ENCODE data around the gene SLC24A1. TPM values are rescaled to one million over a fixed set of nuclear protein-coding genes. Genes with fewer than 3 reads are reported as not detected.

The SLC24A1 gene
- total and polyA plus RNA-seq, 4 experiments from 2014 or later, result 0.35 to 8.2 (median 4.5) TPM

GRCh38 chr15:65603134-65603533 is 18.6 kb upstream of the SLC24A1 start:
- Histone ChIP-seq H3K27me3 (ENCODE audit: insufficient read depth, low read length) (no peaks in the 10 kb centered on the region), H3K4me3 (ENCODE audit: low read length in 2 of 2) (no peak overlapping the region), H3K9me3 (ENCODE audit: control insufficient read depth in 1 of 2, low read length in 2 of 2) (no peaks in the 10 kb centered on the region), H3K36me3 (ENCODE audit: insufficient read depth, low read length) (peaks cover 23% of the 10 kb centered on the region), H3K27ac (ENCODE audit: low read depth, low read length) (no peak overlapping the region), H3K4me1 (ENCODE audit: insufficient read depth, low read length) (no peaks in the 10 kb centered on the region)
- no peak overlapping the region for H3K4me3 Mint-ChIP-seq
- no peak overlapping the region for H3K27ac Mint-ChIP-seq
- H3K36me3 Mint-ChIP-seq, result peaks cover 16 to 38% of the 10 kb centered on the region in 2 donors
- peaks cover 0 to 12% (median 3%) of the 10 kb centered on the region in 4 donors for H3K4me1 Mint-ChIP-seq
- H3K9me3 Mint-ChIP-seq, result no peaks in the 10 kb centered on the region
- intact Hi-C loops (cut with micrococcal nuclease), result no loop called here
- ChIA-PET CTCF (ENCODE audit: partially characterized antibody) (no interaction called here), POLR2A (ENCODE audit: partially characterized antibody) (no interaction called here)
- no peak for DNase-seq
- no peaks in the 10 kb centered on the region for H3K27me3 Mint-ChIP-seq

GRCh38 chr15:65603559-65603958 is 18.2 kb upstream of the SLC24A1 start:
- CTCF ChIA-PET (ENCODE audit: partially characterized antibody), result no interaction called here
- H3K9me3 Mint-ChIP-seq, result no peaks in the 10 kb centered on the region
- H3K4me1 Mint-ChIP-seq, result peaks cover 2 to 12% (median 3%) of the 10 kb centered on the region in 4 donors
- peaks cover 19% of the 10 kb centered on the region for H3K36me3 ChIP-seq (ENCODE audit: insufficient read depth, low read length)
- no peak overlapping the region for H3K27ac ChIP-seq (ENCODE audit: low read depth, low read length)
- intact Hi-C loops (cut with micrococcal nuclease), result no loop called here
- no peak overlapping the region for H3K27ac Mint-ChIP-seq
- H3K27me3 Mint-ChIP-seq, result no peaks in the 10 kb centered on the region
- H3K4me3 Mint-ChIP-seq, result no peak overlapping the region
- POLR2A ChIA-PET (ENCODE audit: partially characterized antibody), result no interaction called here
- no peaks in the 10 kb centered on the region for H3K4me1 ChIP-seq (ENCODE audit: insufficient read depth, low read length)
- DNase-seq, result no peak
- no peaks in the 10 kb centered on the region for H3K9me3 ChIP-seq (ENCODE audit: control insufficient read depth in 1 of 2, low read length in 2 of 2)
- H3K36me3 Mint-ChIP-seq, result peaks cover 11 to 34% of the 10 kb centered on the region in 2 donors
- H3K4me3 ChIP-seq (ENCODE audit: low read length in 2 of 2), result no peak overlapping the region
- no peaks in the 10 kb centered on the region for H3K27me3 ChIP-seq (ENCODE audit: insufficient read depth, low read length)

- no peaks in the 10 kb centered on the region for H3K27me3 ChIP-seq (ENCODE audit: insufficient read depth, low read length)
- peak within 1 kb of the TSS; percentile 76 for H3K27ac ChIP-seq (ENCODE audit: low read depth, low read length)
- CTCF ChIA-PET (ENCODE audit: partially characterized antibody), result interaction anchor here (0.6 to 2.7 kb wide), 10 partner anchors 21 to 893 kb away, joined by 3 to 20 read pairs (median 4); partner anchors contain the start of genes RAB11A and RPL4
- POLR2A ChIA-PET (ENCODE audit: partially characterized antibody), result interaction anchor here (0.6 to 3.2 kb wide), 22 partner anchors 10 to 682 kb away, joined by 3 to 32 read pairs (median 5); partner anchors contain the start of genes DENND4A, DIS3L, DPP8 and HACD3
- peak; percentile 83 to 89 (median 84) for DNase-seq
- H3K4me3 ChIP-seq (ENCODE audit: low read length in 2 of 2), result peak within 1 kb of the TSS; percentile 85 to 97
- peaks cover 27% of the 10 kb centered on the region for H3K4me1 ChIP-seq (ENCODE audit: insufficient read depth, low read length)
- no peaks in the 10 kb centered on the region for H3K36me3 ChIP-seq (ENCODE audit: insufficient read depth, low read length)
- no peaks in the 10 kb centered on the region for H3K9me3 Mint-ChIP-seq
- H3K36me3 Mint-ChIP-seq, result peaks cover 0 to 12% of the 10 kb centered on the region in 2 donors
- H3K4me3 Mint-ChIP-seq, result peak within 1 kb of the TSS; percentile 96 to 99 (median 98)
- H3K9me3 ChIP-seq (ENCODE audit: control insufficient read depth in 1 of 2, low read length in 2 of 2), result no peaks in the 10 kb centered on the region
- intact Hi-C loops (cut with micrococcal nuclease), result loop anchor here (1.0 to 5.0 kb wide), 4 partner anchors 79 to 258 kb away; partner anchors contain the start of genes DPP8, HACD3 and RAB11A
- H3K27ac Mint-ChIP-seq, result peak within 1 kb of the TSS; percentile 98 to 99 (median 99)
- H3K4me1 Mint-ChIP-seq, result peaks cover 21 to 49% (median 34%) of the 10 kb centered on the region in 4 donors
- H3K27me3 Mint-ChIP-seq, result no peaks in the 10 kb centered on the region
Observed at GRCh38 chr15:65610871-65611718, 10.6 kb upstream of the SLC24A1 start, which contains the start of gene INTS14. Gene INTS14, minus strand, starts transcription at chr15:65611131. Its CDS starts 3,751 bp downstream, at chr15:65607380.

GRCh38 chr15:65611888-65612615 is 9.7 kb upstream of the SLC24A1 start:
- Histone ChIP-seq H3K27ac (ENCODE audit: low read depth, low read length) (peak overlapping the region; percentile 76), H3K9me3 (ENCODE audit: control insufficient read depth in 1 of 2, low read length in 2 of 2) (no peaks in the 10 kb centered on the region), H3K27me3 (ENCODE audit: insufficient read depth, low read length) (no peaks in the 10 kb centered on the region), H3K36me3 (ENCODE audit: insufficient read depth, low read length) (no peaks in the 10 kb centered on the region), H3K4me1 (ENCODE audit: insufficient read depth, low read length) (peaks cover 27% of the 10 kb centered on the region), H3K4me3 (ENCODE audit: low read length in 2 of 2) (peak overlapping the region in 1 of 2 donors; percentile 97)
- no peaks in the 10 kb centered on the region for H3K9me3 Mint-ChIP-seq
- peak overlapping the region; percentile 96 to 99 (median 98) for H3K4me3 Mint-ChIP-seq
- H3K27ac Mint-ChIP-seq, result peak overlapping the region; percentile 98 to 99 (median 99)
- H3K36me3 Mint-ChIP-seq, result peaks cover 0 to 12% of the 10 kb centered on the region in 2 donors
- H3K27me3 Mint-ChIP-seq, result no peaks in the 10 kb centered on the region
- CTCF ChIA-PET (ENCODE audit: partially characterized antibody), result interaction anchor here (1.2 to 2.7 kb wide), 5 partner anchors 27 to 257 kb away, joined by 4 to 20 read pairs (median 5); partner anchors contain the start of gene RAB11A
- intact Hi-C loops (cut with micrococcal nuclease), result loop anchor here (1.0 to 5.0 kb wide), 4 partner anchors 80 to 257 kb away; partner anchors contain the start of genes DPP8, HACD3 and RAB11A
- DNase-seq, result no peak
- peaks cover 21 to 48% (median 33%) of the 10 kb centered on the region in 4 donors for H3K4me1 Mint-ChIP-seq
- POLR2A ChIA-PET (ENCODE audit: partially characterized antibody), result interaction anchor here (1.0 to 3.2 kb wide), 6 partner anchors 9 to 257 kb away, joined by 3 to 32 read pairs (median 10); partner anchors contain the start of genes DPP8, HACD3, RAB11A and SLC24A1

- POLR2A ChIA-PET (ENCODE audit: partially characterized antibody), result interaction anchor here (2.8 to 3.2 kb wide), 2 partner anchors 82 to 257 kb away, joined by 16 to 32 read pairs; partner anchors contain the start of genes HACD3 and RAB11A
- Mint-ChIP-seq H3K27ac (peak overlapping the region; percentile 79 to 99 (median 99)), H3K36me3 (peaks cover 0 to 12% of the 10 kb centered on the region in 2 donors), H3K9me3 (no peaks in the 10 kb centered on the region), H3K4me3 (peak overlapping the region in 7 of 8 donors; percentile 34 to 99 (median 97)), H3K4me1 (peaks cover 21 to 43% (median 33%) of the 10 kb centered on the region in 4 donors), H3K27me3 (no peaks in the 10 kb centered on the region)
- no peak for DNase-seq
- H3K27me3 ChIP-seq (ENCODE audit: insufficient read depth, low read length), result no peaks in the 10 kb centered on the region
- H3K36me3 ChIP-seq (ENCODE audit: insufficient read depth, low read length), result no peaks in the 10 kb centered on the region
- H3K27ac ChIP-seq (ENCODE audit: low read depth, low read length), result peak overlapping the region; percentile 76
- CTCF ChIA-PET (ENCODE audit: partially characterized antibody), result interaction anchor here (1.5 to 2.7 kb wide), 3 partner anchors 26 to 256 kb away, joined by 4 to 20 read pairs (median 9); partner anchors contain the start of gene RAB11A
- intact Hi-C loops (cut with micrococcal nuclease), result loop anchor here (5.0 kb wide), 1 partner anchor 80 kb away; the partner anchor contains the start of gene HACD3
- H3K9me3 ChIP-seq (ENCODE audit: control insufficient read depth in 1 of 2, low read length in 2 of 2), result no peaks in the 10 kb centered on the region
- H3K4me1 ChIP-seq (ENCODE audit: insufficient read depth, low read length), result peaks cover 27% of the 10 kb centered on the region
- no peak overlapping the region for H3K4me3 ChIP-seq (ENCODE audit: low read length in 2 of 2)
Observed at GRCh38 chr15:65612616-65612946, 9.2 kb upstream of the SLC24A1 start.

GRCh38 chr15:65612949-65613744 is 8.6 kb upstream of the SLC24A1 start:
- Mint-ChIP-seq H3K27me3 (no peaks in the 10 kb centered on the region), H3K27ac (peak overlapping the region in 5 of 7 donors; percentile 48 to 99 (median 98)), H3K4me1 (peaks cover 21 to 42% (median 31%) of the 10 kb centered on the region in 4 donors), H3K9me3 (no peaks in the 10 kb centered on the region), H3K4me3 (peak overlapping the region in 1 of 8 donors; percentile 36), H3K36me3 (peaks cover 0 to 12% of the 10 kb centered on the region in 2 donors)
- intact Hi-C loops (cut with micrococcal nuclease), result loop anchor here (5.0 kb wide), 1 partner anchor 81 kb away; the partner anchor contains the start of gene HACD3
- no peaks in the 10 kb centered on the region for H3K27me3 ChIP-seq (ENCODE audit: insufficient read depth, low read length)
- H3K9me3 ChIP-seq (ENCODE audit: control insufficient read depth in 1 of 2, low read length in 2 of 2), result no peaks in the 10 kb centered on the region
- no peak for DNase-seq
- no peak overlapping the region for H3K4me3 ChIP-seq (ENCODE audit: low read length in 2 of 2)
- no peaks in the 10 kb centered on the region for H3K36me3 ChIP-seq (ENCODE audit: insufficient read depth, low read length)
- CTCF ChIA-PET (ENCODE audit: partially characterized antibody), result interaction anchor here (1.5 kb wide), 1 partner anchor 84 kb away, joined by 4 read pairs; no protein-coding TSS in a partner anchor
- POLR2A ChIA-PET (ENCODE audit: partially characterized antibody), result interaction anchor here (3.2 kb wide), 1 partner anchor 256 kb away, joined by 32 read pairs; the partner anchor contains the start of gene RAB11A
- peaks cover 27% of the 10 kb centered on the region for H3K4me1 ChIP-seq (ENCODE audit: insufficient read depth, low read length)
- H3K27ac ChIP-seq (ENCODE audit: low read depth, low read length), result no peak overlapping the region

Measured in CD4-positive, alpha-beta memory T cell (primary cell).